HL-60 (cell line): ENCODE measurements around the gene NFILZ.

Source experiments
- TF ChIP-seq, protein P1 (sequence below): IDR thresholded peaks from one replicate; pipeline ENCODE4 v1.5.1; 2011; ENCODE audit warnings: low read length, control low read depth, inconsistent platforms; ENCODE audit not compliant: insufficient read depth
- TF ChIP-seq, protein P2 (sequence below): IDR thresholded peaks from 2 replicates; pipeline ENCODE4 v1.6.1; 2012; ENCODE audit warnings: low read depth; ENCODE audit not compliant: insufficient replicate concordance

DNA sequence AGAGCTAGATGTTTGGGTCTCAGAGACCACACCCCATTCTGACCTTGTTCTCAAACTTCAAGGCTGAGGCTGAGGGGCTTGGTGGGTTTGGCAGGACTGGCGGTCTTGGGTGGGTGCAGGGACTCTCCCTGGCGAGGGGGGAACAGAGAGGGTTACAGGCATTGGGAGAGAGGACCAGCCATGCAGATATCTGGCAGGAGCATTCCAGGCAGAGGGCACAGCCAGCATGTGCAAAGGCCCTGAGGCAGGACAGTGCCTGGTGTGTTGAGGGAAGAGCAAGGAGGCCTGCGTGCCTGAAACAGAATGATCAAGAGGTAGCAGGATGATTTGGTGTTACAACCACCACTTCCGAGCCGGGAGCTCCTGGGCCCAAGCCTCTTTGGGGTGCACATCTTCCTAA is 27.4 kb downstream of the NFILZ start:
- TF ChIP-seq, protein P1, sequence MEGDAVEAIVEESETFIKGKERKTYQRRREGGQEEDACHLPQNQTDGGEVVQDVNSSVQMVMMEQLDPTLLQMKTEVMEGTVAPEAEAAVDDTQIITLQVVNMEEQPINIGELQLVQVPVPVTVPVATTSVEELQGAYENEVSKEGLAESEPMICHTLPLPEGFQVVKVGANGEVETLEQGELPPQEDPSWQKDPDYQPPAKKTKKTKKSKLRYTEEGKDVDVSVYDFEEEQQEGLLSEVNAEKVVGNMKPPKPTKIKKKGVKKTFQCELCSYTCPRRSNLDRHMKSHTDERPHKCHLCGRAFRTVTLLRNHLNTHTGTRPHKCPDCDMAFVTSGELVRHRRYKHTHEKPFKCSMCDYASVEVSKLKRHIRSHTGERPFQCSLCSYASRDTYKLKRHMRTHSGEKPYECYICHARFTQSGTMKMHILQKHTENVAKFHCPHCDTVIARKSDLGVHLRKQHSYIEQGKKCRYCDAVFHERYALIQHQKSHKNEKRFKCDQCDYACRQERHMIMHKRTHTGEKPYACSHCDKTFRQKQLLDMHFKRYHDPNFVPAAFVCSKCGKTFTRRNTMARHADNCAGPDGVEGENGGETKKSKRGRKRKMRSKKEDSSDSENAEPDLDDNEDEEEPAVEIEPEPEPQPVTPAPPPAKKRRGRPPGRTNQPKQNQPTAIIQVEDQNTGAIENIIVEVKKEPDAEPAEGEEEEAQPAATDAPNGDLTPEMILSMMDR, result no peak
- TF ChIP-seq, protein P2, sequence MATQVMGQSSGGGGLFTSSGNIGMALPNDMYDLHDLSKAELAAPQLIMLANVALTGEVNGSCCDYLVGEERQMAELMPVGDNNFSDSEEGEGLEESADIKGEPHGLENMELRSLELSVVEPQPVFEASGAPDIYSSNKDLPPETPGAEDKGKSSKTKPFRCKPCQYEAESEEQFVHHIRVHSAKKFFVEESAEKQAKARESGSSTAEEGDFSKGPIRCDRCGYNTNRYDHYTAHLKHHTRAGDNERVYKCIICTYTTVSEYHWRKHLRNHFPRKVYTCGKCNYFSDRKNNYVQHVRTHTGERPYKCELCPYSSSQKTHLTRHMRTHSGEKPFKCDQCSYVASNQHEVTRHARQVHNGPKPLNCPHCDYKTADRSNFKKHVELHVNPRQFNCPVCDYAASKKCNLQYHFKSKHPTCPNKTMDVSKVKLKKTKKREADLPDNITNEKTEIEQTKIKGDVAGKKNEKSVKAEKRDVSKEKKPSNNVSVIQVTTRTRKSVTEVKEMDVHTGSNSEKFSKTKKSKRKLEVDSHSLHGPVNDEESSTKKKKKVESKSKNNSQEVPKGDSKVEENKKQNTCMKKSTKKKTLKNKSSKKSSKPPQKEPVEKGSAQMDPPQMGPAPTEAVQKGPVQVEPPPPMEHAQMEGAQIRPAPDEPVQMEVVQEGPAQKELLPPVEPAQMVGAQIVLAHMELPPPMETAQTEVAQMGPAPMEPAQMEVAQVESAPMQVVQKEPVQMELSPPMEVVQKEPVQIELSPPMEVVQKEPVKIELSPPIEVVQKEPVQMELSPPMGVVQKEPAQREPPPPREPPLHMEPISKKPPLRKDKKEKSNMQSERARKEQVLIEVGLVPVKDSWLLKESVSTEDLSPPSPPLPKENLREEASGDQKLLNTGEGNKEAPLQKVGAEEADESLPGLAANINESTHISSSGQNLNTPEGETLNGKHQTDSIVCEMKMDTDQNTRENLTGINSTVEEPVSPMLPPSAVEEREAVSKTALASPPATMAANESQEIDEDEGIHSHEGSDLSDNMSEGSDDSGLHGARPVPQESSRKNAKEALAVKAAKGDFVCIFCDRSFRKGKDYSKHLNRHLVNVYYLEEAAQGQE, result no peak
